GM23248 (cell line): Measurements from ENCODE around the gene SLC7A4.

Experiments used
- EZH2 ChIP-seq: fragments of 200-600 bp; sonication (generic); IDR thresholded peaks from 2 replicates; pipeline ENCODE4 v1.6.1; 2018; ENCODE audit warnings: antibody characterized with exemption, mild to moderate bottlenecking; ENCODE audit not compliant: insufficient read depth, poor library complexity, severe bottlenecking
- EZH2phosphoT487 ChIP-seq: fragments of 200-600 bp; sonication (generic); IDR thresholded peaks from 2 replicates; pipeline ENCODE4 v1.6.1; 2018; ENCODE audit warnings: antibody characterized with exemption, moderate library complexity, mild to moderate bottlenecking, low read depth; ENCODE audit not compliant: insufficient read depth

DNA sequence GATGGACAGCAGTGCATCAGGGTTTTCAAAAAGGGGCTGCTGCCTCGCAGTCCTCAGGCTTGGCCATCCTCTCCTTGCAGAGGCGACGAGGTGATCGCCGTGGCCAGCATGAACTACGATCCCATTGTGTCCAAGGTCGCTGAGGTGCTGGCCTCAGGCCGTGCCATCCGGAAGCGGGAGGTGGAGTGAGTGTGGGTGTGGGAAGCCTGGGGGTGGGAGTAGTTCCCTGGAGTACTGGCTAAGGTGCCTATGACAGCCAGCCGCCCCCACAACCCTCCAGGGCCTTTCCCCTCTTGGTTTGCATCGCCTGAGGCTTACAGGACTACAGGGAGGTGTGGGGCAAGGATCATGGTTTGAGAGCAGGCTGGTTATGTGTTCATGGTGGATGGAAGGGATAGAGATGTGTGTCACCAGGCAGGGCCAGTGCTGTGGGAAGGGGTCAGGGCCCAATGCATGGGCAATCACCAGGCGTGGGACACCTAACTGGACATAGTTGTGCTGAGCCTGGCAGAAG, 52.4 kb downstream of the SLC7A4 start:
- no peak for TF ChIP-seq EZH2
- no peak for TF ChIP-seq EZH2phosphoT487
